Activated CD4-positive, alpha-beta T cell treated with anti-CD3 and anti-CD28 coated beads, Interleukin-2, amount 10 ng/mL, durations not matched to agents 7 days and 5 days (primary cell): Measurements from ENCODE around the gene LARGE1. TPM values are rescaled to one million over a fixed set of nuclear protein-coding genes. Genes with fewer than 3 reads are reported as not detected.

Experiments
- CTCF ChIA-PET: fragments of 350-600 bp; sonication (Branson Sonifier 250); formaldehyde crosslinking; loops from one replicate; lab custom pipeline; 2021; ENCODE audit warnings: antibody characterized with exemption; lab: Charles Lee
- POLR2A ChIA-PET: fragments of 350-600 bp; sonication (Branson Sonifier 250); formaldehyde crosslinking; loops from one replicate; lab custom pipeline; 2021; ENCODE audit warnings: antibody characterized with exemption; lab: Charles Lee
- DNase-seq: peaks from one replicate; pipeline ENCODE4 v3.0.0-alpha.2; 2020
- H3K27ac Mint-ChIP-seq: one replicate; pipeline ENCODE4 v1.8.0; 2021; ENCODE audit warnings: mild to moderate bottlenecking, moderate library complexity, mixed read lengths
- H3K27me3 Mint-ChIP-seq: one replicate; pipeline ENCODE4 v1.8.0; 2021; ENCODE audit warnings: mixed read lengths
- H3K36me3 Mint-ChIP-seq: one replicate; pipeline ENCODE4 v1.8.0; 2021; ENCODE audit warnings: low read depth, mixed read lengths
- H3K4me1 Mint-ChIP-seq: one replicate; pipeline ENCODE4 v1.8.0; 2021; ENCODE audit warnings: mixed read lengths
- H3K4me3 Mint-ChIP-seq: one replicate; pipeline ENCODE4 v1.8.0; 2021; ENCODE audit warnings: mild to moderate bottlenecking, moderate library complexity, mixed read lengths
- H3K9me3 Mint-ChIP-seq: one replicate; pipeline ENCODE4 v1.8.0; 2021; ENCODE audit warnings: mixed read lengths
- total RNA-seq, 2 experiments: library from RNA; stranded (reverse); gene quantifications; one replicate each; pipeline ENCODE4 v1.2.3, GENCODE V29; 2021

Gene LARGE1
- total RNA-seq, 2 experiments from 2014 or later = 0.21 to 0.40 TPM

- Mint-ChIP-seq H3K4me1 (no peaks in the 10 kb centered on the region), H3K27ac (no peak overlapping the region), H3K27me3 (no peaks in the 10 kb centered on the region), H3K9me3 (no peaks in the 10 kb centered on the region), H3K36me3 (no peaks in the 10 kb centered on the region), H3K4me3 (no peak overlapping the region)
- ChIA-PET CTCF (no interaction called here), POLR2A (no interaction called here)
- DNase-seq = no peak
Measured at GRCh38 chr22:33296941-33297340, 623.3 kb downstream of the LARGE1 start.

DNA sequence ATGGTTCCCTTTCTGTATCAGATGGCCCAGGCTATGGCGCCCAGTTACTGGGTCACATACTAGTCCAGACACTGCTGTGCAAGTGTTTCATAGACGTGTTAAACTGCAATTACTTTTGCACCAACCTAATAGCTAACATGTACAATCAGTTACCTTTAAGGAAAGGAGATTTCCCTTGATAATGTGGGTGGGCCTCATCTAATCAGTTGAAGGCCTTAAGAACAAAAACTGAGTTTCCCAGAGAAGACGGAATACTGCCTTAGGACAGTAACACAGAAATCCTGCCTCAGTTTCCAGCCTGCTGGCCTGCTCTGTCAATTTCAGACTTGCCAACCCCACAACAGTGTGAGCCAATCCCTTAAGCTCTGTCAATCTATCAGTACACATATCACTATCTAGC is 632.2 kb downstream of the LARGE1 start:
- Mint-ChIP-seq H3K4me3 (no peak overlapping the region), H3K27me3 (no peaks in the 10 kb centered on the region), H3K36me3 (no peaks in the 10 kb centered on the region), H3K4me1 (no peaks in the 10 kb centered on the region), H3K27ac (no peak overlapping the region), H3K9me3 (no peaks in the 10 kb centered on the region)
- CTCF ChIA-PET = interaction anchor here (0.9 kb wide), 1 partner anchor 14 kb away, joined by 3 read pairs; no protein-coding TSS in a partner anchor
- no peak for DNase-seq
- POLR2A ChIA-PET = no interaction called here

GRCh38 chr22:33275073-33275443 is 645.2 kb downstream of the LARGE1 start:
- ChIA-PET POLR2A (no interaction called here), CTCF (interaction anchor here (1.2 kb wide), 1 partner anchor 257 kb away, joined by 3 read pairs; no protein-coding TSS in a partner anchor)
- Mint-ChIP-seq H3K27ac (no peak overlapping the region), H3K4me3 (no peak overlapping the region), H3K27me3 (no peaks in the 10 kb centered on the region), H3K36me3 (no peaks in the 10 kb centered on the region), H3K4me1 (no peaks in the 10 kb centered on the region), H3K9me3 (peaks cover 3% of the 10 kb centered on the region)
- no peak for DNase-seq

DNA sequence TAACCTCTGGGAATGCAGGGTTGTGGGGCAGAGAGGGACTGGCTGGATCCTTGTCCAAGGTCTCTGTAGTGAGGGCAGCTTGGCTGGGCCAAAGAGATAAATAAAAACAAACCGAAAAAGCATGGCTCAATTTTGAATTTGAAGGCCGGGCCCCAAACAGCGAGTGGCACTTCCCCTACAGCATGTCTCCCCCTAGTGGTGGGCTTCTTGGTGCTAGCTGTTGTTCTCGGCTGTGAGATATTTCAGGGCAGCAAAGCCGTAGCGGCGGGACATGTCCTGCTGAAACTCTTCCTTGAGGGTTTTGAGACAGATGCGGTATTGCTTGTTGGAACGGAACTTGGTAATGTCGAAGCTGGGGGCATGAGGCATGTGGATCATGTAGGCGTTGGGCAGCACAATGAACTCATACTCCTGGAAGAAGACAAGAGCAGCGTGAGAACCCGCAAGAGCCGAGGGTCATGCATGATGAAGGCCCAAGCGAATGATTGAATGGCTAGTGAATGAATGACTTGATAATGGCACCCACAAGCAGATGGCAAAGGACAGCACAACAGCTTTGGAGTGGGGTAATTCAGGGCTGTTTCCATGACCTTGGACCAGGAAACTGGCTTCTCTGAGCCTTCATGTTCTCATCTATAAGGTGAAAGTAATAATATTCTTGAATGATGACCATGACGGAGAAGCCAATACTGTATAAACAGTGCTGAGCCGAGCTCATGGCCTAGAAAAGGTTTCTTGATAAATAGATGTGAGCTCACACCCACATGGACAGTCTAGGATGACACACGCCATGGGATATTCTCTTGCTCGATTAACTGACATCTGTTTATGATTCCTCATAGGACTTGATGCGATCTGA is 645.8 kb downstream of the LARGE1 start:
- no peaks in the 10 kb centered on the region for H3K36me3 Mint-ChIP-seq
- ChIA-PET POLR2A (no interaction called here), CTCF (interaction anchor here (1.2 kb wide), 1 partner anchor 256 kb away, joined by 3 read pairs; no protein-coding TSS in a partner anchor)
- peak; percentile 16 for DNase-seq
- no peak overlapping the region for H3K4me3 Mint-ChIP-seq
- H3K9me3 Mint-ChIP-seq = peaks cover 3% of the 10 kb centered on the region
- no peaks in the 10 kb centered on the region for H3K27me3 Mint-ChIP-seq
- H3K4me1 Mint-ChIP-seq = no peaks in the 10 kb centered on the region
- H3K27ac Mint-ChIP-seq = no peak overlapping the region

DNA sequence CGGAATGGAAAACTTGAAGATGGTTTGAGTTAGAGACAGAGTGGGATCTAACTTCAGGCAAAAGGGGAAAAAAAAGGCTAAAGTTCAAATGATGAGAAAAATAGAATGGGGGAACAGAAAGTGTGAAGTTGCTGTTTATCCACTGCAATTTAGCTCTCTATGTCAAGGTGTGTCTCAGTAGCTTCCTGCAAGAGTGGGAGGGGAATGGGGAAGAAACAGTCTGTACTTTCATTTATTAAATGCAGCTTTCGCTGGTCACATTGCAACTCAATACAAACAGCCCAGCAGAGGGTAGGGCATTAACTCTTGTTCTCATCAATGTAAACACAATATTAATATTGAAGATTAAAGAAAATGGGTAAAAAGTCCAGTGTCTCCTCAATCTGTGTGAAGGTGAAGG is 647.4 kb downstream of the LARGE1 start:
- Mint-ChIP-seq H3K27ac (no peak overlapping the region), H3K27me3 (no peaks in the 10 kb centered on the region), H3K36me3 (no peaks in the 10 kb centered on the region), H3K4me1 (no peaks in the 10 kb centered on the region), H3K9me3 (no peaks in the 10 kb centered on the region), H3K4me3 (no peak overlapping the region)
- ChIA-PET CTCF (no interaction called here), POLR2A (no interaction called here)
- DNase-seq = no peak

DNA sequence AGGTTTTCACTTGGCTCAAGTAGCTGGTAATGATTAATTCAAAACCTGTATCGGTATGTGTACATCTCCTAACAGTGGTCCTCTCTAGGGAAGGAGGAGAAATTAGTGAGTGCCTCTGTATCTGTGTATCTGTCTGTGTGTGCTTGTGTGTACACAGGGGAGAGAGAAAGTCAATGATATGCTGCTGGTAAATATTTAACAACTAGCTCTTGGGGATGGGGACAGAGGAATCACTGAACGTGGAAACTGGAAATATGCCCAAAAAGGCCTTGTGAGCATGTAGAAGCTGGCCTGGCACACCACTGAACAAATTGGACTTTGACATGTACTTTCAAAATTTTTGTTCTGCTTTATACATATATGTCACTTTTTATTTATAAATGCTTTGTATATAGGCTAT is 648.1 kb downstream of the LARGE1 start:
- Mint-ChIP-seq H3K4me1 (no peaks in the 10 kb centered on the region), H3K9me3 (no peaks in the 10 kb centered on the region), H3K27ac (no peak overlapping the region), H3K36me3 (no peaks in the 10 kb centered on the region), H3K27me3 (no peaks in the 10 kb centered on the region), H3K4me3 (no peak overlapping the region)
- POLR2A ChIA-PET = no interaction called here
- CTCF ChIA-PET = no interaction called here
- DNase-seq = no peak

DNA sequence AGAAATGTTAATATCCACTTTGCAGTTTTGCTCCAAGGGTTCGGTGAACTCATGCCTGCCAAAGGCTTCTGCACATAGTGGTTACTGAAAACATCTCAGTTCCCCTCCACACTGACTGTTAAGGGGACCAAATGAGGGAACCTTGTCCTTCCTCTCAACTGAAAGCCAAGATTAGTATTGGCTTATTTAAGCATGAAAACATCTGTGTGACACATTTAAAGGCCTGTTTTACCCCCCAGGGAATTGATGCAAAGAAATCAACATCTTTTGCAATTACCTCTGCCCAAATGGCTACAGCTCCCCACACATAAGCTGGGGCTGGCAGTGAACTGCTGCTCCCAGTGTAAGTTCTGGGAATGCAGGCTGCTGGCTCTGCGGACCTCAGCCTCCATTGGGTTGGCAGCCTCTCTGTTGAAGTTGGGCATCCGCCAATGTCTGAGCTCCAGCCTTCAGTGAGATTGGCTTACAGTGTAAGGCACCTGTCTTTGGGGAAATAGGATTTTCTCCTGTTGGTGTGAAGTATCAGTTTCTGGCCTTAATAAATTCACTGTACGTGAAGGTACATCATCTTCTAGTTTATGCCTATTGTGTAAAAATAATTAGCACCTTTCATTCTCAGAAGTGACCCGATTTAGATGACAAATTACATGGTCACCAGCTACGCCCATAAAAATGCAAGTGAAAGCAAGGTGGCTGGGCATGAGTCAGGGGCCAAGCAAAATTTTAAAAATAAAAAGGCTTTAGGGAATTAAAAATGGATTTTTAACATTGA is 648.7 kb downstream of the LARGE1 start:
- Mint-ChIP-seq H3K36me3 (no peaks in the 10 kb centered on the region), H3K4me3 (no peak overlapping the region), H3K9me3 (no peaks in the 10 kb centered on the region), H3K4me1 (no peaks in the 10 kb centered on the region), H3K27me3 (no peaks in the 10 kb centered on the region), H3K27ac (peak overlapping the region; percentile 2)
- POLR2A ChIA-PET = no interaction called here
- no peak for DNase-seq
- CTCF ChIA-PET = no interaction called here

GRCh38 chr22:33270596-33270995 is 649.7 kb downstream of the LARGE1 start:
- ChIA-PET CTCF (interaction anchor here (0.5 to 0.8 kb wide), 2 partner anchors 27 to 146 kb away, joined by 3 read pairs; no protein-coding TSS in a partner anchor), POLR2A (no interaction called here)
- Mint-ChIP-seq H3K4me3 (no peak overlapping the region), H3K27me3 (no peaks in the 10 kb centered on the region), H3K4me1 (no peaks in the 10 kb centered on the region), H3K27ac (no peak overlapping the region), H3K9me3 (no peaks in the 10 kb centered on the region), H3K36me3 (no peaks in the 10 kb centered on the region)
- no peak for DNase-seq

GRCh38 chr22:33261699-33262098 is 658.6 kb downstream of the LARGE1 start:
- Mint-ChIP-seq H3K27me3 (no peaks in the 10 kb centered on the region), H3K9me3 (no peaks in the 10 kb centered on the region), H3K4me1 (no peaks in the 10 kb centered on the region), H3K4me3 (no peak overlapping the region), H3K36me3 (no peaks in the 10 kb centered on the region), H3K27ac (no peak overlapping the region)
- POLR2A ChIA-PET = no interaction called here
- CTCF ChIA-PET = no interaction called here
- DNase-seq = no peak

DNA sequence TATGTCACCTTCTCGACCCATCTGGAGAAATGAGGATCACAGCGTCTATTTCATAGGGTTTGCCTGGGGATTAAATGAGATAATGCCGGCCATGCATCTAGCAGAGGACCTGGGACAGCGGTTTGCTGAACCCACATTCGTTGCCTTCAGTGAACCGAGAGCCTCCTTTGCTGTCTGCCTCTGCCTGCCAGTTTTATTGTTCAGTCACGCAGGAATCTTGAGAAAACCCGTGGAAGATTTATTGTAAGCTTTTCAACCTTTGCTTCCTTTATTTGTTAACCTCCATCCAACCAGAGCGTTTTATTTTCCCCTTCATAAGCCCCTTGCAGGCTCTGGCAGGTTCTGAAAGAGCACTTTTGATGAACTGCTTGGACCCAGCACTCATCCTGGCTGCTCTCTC is 659.8 kb downstream of the LARGE1 start:
- no peak for DNase-seq
- H3K4me3 Mint-ChIP-seq = no peak overlapping the region
- H3K27me3 Mint-ChIP-seq = no peaks in the 10 kb centered on the region
- CTCF ChIA-PET = no interaction called here
- H3K9me3 Mint-ChIP-seq = no peaks in the 10 kb centered on the region
- H3K36me3 Mint-ChIP-seq = no peaks in the 10 kb centered on the region
- no peaks in the 10 kb centered on the region for H3K4me1 Mint-ChIP-seq
- POLR2A ChIA-PET = no interaction called here
- H3K27ac Mint-ChIP-seq = no peak overlapping the region

GRCh38 chr22:33255791-33256190 is 664.5 kb downstream of the LARGE1 start:
- ChIA-PET CTCF (no interaction called here), POLR2A (no interaction called here)
- Mint-ChIP-seq H3K27me3 (no peaks in the 10 kb centered on the region), H3K4me3 (no peak overlapping the region), H3K27ac (no peak overlapping the region), H3K4me1 (no peaks in the 10 kb centered on the region), H3K36me3 (no peaks in the 10 kb centered on the region), H3K9me3 (no peaks in the 10 kb centered on the region)
- DNase-seq = no peak

GRCh38 chr22:33248948-33249347 is 671.3 kb downstream of the LARGE1 start:
- CTCF ChIA-PET = no interaction called here

DNA sequence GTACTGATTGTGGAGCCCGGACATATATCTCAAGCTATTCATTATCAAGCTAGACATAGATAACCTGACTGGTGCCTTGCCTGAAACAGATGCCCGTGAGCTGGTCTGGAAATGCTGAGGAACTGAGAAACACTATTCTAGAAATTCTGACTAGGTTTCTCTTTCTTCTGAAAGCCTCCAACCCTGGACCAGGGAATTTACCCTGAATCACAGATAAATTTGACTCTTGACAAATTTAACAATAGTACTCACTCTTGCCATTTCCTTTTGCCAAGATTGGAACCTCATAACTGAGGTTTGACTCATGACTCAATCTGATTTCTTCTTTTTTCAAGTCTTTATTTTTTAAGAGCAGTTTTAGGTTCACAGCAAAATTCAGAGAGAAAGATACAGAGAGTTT is 672.5 kb downstream of the LARGE1 start:
- no peaks in the 10 kb centered on the region for H3K9me3 Mint-ChIP-seq
- no peaks in the 10 kb centered on the region for H3K4me1 Mint-ChIP-seq
- no peaks in the 10 kb centered on the region for H3K36me3 Mint-ChIP-seq
- no peak overlapping the region for H3K27ac Mint-ChIP-seq
- CTCF ChIA-PET = no interaction called here
- POLR2A ChIA-PET = no interaction called here
- no peak overlapping the region for H3K4me3 Mint-ChIP-seq
- DNase-seq = no peak
- H3K27me3 Mint-ChIP-seq = no peaks in the 10 kb centered on the region

More at GRCh38 chr22:33248948-33249347, 671.3 kb downstream of the LARGE1 start:
- Mint-ChIP-seq H3K9me3 (no peaks in the 10 kb centered on the region), H3K27ac (no peak overlapping the region), H3K4me3 (no peak overlapping the region), H3K4me1 (no peaks in the 10 kb centered on the region), H3K36me3 (no peaks in the 10 kb centered on the region), H3K27me3 (no peaks in the 10 kb centered on the region)
- DNase-seq = no peak
- POLR2A ChIA-PET = no interaction called here
